ENCODE results near the gene GPR137B. TPM values are rescaled to one million over a fixed set of nuclear protein-coding genes. Genes with fewer than 3 reads are reported as not detected.
A peak's percentile ranks its signal among the peaks of the same experiment; 100 is the strongest.

GPR137B gene
- total RNA-seq, 1 donor from 2014 or later = 4.5 TPM

DNA sequence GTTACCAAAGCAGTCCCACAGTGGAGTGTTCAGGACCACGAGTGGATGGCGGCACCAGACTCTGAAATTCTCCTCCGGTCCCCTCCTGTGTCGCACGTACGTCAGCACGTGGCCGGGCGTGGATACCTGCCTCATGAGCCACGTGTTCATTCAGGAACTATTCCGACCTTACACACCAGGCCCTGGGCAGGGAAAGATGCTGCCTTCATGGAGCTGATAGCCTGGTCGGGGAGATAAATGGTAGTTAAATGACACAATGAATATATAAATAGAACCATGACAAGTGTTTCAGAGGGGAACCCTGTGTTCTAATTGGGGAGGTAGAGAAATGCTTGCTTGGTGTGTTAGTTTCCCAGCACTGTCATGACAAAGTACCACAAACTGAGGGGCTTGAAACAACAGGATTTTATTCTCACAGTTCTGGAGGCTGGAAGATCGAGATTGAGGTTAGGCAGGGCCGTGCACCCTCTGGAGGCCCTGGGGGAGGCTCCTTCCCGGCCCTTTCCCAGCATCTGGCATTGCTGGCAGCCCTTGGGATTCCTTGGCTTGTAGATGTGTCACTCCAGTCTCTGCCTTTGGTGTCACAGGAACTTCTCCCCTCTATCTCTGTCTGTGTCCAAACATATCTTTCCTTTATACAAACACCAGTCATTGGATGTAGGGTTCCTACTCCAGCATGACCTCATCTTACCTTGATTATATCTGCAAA lies 28.9 kb upstream of the GPR137B start:
- DNase-seq (ENCODE audit: low spot score) (no peak), ATAC-seq (no peak)

DNA sequence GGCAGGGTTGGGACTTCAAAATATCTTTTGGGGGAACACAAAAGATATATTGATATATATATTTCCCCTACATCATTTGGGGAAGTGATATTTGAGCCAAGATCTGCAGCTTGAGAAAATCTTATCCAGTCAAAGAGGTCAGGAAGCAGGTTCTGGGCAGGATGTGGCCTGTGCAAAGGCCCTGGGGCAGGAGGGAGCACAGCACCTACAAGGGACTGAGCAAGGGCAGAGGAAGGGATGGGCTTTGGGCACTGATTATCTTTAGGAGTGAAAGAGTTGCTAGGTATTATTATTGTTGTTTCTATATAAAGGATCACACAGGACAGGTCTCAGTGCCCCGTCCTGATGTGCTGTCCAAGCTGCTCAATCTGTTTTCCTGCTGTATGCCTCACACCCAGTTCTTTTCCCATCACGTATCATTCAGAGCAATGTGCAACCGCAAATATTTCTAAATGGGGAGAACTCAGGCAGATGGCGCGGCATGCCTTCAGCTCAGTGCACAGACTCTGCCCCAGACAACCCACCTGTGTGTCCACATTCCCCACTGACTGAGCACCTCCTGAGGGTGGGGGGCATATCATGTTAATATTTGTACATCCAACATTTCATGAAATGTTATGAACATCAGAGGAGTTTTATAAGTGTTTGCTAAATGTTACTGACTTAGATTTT lies 28.1 kb upstream of the GPR137B start:
- ATAC-seq = no peak

DNA sequence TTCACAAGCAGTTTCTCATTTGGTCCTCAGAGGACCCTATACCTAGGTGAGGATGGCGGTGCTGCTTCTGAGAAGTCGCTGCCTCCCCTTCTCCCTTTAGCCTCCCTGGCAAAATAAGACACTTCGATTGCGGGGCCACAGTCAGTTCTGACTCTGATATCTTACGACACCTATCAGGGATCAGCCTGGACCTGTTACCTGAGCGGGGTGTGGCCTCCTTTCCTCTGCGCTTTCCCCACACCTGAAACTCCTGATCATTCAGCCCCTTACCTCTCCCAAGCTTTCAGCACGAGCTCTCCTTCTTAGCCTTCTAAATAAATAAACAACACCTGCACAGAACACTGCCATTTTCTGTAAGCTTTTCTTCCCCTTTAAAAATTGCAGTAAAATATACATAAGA lies 24.6 kb upstream of the GPR137B start:
- ATAC-seq (no peak), DNase-seq (ENCODE audit: low spot score) (no peak)

More for the DNA sequence above, 28.1 kb upstream of the GPR137B start:
- no peak for DNase-seq (ENCODE audit: low spot score)

DNA sequence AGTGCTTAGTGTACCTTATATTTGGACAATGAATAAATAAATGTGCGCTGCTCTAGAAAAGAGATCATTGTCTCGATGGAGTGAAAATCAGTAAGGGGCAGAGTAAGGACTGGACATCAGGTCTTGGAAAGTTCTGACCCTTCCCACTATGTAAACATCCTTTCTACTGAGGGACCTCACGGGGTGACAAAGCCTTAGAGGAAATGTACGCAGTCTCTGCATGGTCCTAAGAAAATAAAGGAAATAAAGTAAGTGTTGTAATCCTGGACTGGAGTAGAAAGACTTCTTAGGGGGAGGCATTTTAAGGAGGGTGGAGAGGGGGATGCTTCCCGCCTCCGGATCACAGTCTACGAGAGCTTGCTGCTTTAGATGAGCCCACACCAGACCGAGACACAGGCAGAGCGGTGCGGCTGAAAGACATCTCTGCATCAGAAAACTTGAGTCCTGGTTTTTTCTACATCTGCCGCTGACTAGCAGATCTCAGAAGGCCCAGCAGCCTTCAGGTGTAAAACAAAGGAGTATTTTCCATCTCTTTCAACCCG lies 22.3 kb upstream of the GPR137B start:
- no peak for DNase-seq (ENCODE audit: low spot score)
- ATAC-seq = no peak

DNA sequence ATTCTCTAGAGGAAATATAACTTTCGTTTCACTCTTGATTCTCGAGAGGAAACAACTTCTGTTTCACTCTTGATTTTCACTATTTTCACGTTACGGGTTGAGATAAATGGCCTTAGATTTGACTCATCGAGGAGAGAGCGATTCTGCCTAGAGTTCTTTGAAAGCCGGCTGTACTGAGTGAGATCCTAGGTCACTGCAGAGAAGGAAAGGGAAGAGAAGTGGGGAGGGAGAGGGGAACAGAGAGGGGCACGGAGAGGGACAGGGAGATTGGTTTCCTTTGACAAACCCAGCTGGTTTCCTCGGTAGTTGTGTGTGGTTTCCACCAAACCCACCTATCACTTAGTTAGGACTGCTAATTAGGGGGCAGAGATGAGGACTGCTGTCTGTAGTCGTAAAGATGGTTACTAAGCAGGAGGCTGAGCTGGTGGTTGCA lies 21.6 kb upstream of the GPR137B start:
- no peak for ATAC-seq
- no peak for DNase-seq (ENCODE audit: low spot score)

DNA sequence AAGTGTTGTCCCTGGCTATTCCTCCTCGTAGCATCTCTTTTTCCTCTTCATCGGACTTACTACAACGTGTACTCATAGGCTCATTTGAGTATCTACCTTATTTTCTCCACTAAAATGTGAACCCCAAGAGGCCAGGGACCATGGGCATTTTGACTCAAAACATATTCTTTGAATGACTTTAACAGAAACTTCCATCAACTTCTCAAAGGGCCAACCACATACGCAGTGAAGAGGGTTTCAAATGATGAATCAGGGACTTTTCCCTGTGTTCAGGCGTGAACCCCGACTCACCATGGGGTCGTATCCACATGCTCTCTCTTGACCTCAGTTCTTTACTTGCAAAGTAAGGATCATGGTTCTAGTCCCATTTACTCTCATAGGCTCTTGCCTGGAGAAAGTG lies 20.2 kb upstream of the GPR137B start:
- DNase-seq (ENCODE audit: low spot score) (no peak), ATAC-seq (no peak)

DNA sequence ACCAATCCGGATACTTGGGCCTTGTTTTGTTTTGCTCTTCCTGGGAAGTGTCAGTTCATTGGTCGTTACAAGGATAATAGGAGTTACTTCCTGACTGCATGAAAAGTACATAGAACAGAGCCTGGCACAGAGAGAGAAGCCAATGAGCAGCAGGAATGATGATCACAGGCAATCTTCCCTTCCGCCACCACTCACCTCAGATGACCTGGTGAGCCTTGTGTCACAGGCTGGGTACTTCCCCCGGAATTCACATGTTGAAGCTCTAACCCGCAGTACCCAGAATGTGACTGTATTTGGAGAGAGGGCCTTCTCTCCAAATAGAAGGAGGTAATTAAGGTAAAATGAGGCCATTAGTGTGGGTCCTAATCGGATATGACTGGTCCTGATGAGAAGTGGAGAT lies 18.8 kb upstream of the GPR137B start:
- DNase-seq (ENCODE audit: low spot score) (no peak), ATAC-seq (no peak)

DNA sequence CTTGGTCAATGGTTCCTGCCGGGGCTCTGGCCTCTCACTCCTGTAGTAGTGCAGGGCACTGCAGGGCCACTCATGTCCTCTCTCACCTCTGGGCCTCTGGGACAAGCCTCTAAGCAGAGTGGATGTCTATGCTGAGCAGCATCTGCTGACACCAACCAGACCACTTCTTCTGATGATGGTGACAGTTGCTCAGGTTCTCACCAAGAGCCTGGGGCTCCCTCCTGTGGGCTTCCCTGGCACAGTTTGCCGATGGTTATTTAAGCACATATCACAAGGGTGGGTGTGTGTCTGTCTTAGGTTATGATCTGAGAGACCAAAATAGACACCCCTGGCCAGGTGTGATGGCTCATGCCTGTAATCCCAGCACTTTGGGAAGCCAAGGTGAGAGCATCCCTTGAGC lies 17.4 kb upstream of the GPR137B start:
- ATAC-seq = no peak
- DNase-seq (ENCODE audit: low spot score) = no peak

DNA sequence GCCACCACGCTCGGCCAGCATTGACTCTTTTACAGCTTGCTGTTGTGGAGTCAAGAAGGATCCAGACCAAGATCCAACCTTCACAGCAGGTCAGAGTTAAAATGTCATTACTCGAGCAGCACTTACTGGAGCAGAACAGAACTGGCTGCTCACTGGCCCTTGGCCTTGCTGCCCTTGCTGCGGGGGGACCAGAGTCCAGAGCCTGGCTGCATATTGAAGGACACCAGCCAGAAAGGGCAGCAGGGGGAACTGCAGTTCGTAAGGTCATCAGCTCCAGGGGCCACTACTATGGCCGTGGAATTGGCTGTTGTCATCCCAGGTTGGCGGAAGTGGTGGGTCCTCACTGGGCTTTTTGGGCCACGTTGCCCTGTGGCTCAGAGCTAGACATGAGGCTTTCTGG lies 15.3 kb upstream of the GPR137B start:
- no peak for ATAC-seq

DNA sequence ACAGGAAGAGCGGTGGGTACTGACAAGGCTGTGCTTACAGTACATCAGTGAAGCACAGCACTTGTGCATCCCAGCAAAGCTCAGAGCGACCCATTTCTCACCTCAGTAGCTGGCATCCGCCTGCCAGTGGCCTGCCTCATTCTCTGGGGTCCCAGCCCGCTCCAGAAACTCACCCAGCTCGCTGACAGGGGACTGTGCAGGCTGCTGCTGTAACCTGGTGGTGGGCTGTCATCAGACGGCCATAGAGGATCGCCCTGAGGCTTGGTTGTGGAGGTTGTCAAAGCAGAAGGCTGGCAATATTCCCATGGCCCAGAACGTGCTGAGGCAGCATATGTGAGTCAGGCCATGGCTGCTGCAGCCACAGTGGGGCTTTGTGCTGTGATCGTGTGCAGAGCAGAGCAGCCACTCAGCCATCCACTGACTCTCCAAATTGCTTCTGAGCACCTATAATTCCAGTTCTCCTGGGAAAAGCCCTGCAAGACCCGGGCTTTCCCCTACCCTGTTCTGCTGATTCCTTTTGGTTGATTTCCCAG lies 13.6 kb upstream of the GPR137B start:
- DNase-seq (ENCODE audit: low spot score) = no peak
- no peak for ATAC-seq

More for the DNA sequence above, 15.3 kb upstream of the GPR137B start:
- no peak for DNase-seq (ENCODE audit: low spot score)

DNA sequence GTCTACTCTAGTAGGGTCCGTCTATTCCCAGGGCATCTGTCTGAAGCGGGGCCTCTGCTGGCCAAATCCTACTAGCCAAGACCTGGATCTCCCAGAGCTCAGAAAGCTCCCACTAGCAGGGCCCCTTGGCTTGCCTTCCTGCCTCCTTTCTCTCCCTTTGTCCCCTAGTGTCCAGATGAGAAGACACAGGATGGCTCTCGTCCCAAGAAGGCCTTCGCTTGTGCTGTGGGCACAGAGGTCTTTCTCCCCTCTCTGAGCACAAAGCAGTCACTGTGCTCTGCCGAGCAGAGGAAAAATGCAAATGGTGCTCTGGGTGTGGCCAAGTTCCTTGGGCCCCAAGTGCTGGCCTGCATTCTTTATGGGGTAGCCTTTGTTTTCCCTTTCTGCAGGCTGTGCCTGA lies 13.0 kb upstream of the GPR137B start:
- DNase-seq (ENCODE audit: low spot score) (no peak), ATAC-seq (no peak)

DNA sequence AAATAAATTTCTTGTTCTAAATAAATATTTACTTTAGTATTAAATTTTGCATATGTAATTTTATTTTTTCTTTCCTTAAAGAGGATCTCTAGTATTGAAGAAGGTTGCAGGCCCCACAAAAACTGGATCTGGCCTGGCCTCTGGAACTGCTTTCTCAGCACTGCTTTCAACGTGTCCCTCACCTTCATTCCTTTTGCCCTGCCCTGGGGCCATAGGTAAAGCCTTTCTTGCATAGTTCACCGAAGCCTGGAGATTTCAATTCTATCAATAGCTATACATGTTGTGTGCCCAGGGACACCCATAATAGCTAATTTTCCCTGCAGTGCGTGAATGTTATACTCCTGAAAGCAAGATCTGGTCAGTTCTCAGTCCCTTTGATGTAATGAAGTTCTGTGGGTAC lies 12.0 kb upstream of the GPR137B start:
- DNase-seq (ENCODE audit: low spot score) = no peak

DNA sequence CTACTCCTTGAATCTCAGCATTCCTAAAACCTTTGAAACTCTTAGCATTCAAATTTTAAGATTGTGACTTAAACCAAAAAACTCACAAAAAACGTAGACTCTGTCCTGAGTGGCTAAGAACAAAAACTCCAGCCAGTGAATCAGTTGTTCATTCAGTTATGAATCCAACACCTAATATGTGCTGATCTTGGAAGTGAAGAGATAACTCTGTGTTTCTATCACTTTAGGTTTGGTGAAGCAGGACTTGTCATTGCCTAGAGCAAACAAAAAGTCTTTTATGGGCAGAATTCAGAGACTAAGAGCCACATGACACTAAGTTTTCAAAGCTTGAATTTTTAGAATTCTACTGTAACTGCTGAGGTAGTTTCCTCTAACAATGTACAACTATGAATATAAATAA lies 10.4 kb upstream of the GPR137B start:
- no peak for DNase-seq (ENCODE audit: low spot score)
- ATAC-seq = no peak

More for the DNA sequence above, 12.0 kb upstream of the GPR137B start:
- ATAC-seq = no peak

DNA sequence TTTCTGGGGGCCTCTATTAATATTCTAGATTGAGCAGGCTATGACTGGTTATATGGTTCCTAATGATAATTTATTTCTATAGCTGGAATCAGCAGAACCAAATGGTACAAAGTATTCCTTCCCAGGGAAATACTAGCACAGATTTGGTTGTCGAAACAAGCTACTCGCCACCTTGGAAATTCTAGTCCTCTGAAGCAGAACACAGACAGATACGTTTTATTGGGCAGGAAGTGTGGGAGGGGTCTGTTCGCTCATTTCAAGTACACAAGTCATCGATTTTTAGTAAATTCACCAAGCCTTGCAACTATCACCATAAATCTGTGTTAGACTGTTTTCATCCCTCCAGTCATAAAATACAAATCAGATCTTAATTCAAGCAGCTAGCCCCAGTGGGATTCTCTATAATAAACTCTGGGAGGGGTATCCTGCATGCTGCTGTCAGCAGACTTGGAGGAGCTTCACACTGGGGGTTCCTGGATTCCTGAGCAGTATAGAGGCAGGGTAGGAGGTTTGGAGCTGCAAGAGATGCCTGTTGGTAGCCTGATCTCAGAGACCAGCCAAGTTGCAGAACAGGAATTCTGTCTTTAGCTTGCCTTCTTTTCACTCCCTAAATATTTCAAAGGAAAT lies 9.8 kb upstream of the GPR137B start:
- ATAC-seq = no peak
- DNase-seq (ENCODE audit: low spot score) = no peak

DNA sequence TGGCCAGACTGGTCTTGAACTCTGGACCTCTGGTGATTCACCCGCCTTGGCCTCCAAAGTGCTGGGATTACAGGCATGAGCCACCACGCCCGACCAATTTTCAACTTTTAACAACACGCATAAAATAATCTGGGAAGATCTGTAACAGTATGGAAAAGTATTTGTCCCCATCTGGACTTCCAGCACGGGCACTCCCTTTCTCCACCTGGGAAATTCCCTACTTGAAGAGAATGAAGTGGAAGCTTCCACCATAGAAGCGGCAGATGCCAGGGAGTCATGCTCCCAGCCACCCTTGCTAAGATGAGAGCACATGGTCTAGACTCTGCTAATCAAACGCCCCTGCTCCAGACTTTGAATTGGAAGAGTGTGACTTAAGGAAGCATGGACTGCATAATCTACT lies 9.0 kb upstream of the GPR137B start:
- DNase-seq (ENCODE audit: low spot score) (no peak), ATAC-seq (no peak)

DNA sequence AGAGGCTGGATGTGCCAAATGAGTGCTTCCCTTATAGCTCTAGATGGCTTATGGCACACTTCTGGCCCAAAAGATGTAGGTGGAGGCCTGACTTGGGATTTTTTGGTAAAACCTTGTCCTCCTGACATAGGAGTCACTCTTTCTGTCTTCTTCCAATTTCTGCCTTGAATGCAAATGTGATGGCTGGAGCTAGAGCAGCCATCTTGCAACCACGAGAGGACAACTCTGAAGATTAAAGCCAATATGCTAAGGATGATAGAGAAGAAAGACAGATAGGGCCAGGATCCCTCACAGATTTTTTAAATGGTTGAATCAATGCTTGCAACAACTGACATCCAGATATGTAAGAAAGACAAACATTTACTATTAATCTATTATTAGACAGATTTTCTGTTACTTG lies 8.5 kb upstream of the GPR137B start:
- ATAC-seq (no peak), DNase-seq (ENCODE audit: low spot score) (no peak)

DNA sequence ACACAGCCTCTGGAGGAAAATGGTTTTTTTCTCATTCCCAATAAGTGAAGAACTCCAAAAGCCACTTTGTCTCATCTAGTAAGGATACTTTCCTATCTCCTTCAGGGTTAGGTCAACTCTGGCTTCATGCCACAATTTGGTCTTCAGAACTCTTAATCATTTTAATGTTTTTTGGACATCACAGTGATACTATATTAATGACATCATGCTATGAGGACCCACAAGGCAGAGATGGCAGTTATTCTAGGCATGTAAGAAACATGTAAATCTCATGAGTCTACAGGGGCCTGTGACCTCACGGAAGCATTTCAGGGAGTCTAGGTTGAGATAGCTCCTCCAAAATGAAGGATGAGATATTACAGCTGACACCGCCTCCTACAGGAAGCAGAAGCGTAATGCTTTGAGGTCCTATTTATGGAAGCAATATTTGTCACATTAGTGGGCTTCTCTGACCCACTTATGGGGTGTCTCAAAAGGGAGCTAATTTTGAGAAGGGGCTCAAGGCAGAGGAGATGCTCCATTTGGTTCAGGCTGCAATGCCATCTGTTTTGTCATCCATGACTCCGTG lies 5.0 kb upstream of the GPR137B start:
- DNase-seq (ENCODE audit: low spot score) (no peak), ATAC-seq (no peak)

DNA sequence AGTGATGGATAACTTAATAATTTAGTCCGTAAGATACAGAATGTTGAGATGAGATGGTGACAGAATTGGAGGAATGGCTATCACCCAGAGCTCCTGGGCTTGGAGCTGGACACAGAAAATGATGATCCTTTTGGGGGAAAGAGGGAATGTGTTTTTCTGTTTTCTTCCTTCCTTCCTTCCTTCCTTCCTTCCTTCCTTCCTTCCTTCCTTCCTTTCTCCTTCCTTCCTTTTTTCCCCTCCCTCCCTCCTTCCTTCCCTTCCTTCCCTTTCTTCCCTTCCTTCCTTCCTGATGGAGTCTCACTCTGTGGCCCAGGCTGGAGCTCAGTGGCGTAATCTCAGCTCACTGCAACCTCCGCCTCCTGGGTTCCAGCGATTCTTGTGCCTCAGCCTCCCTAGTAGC lies 2.8 kb upstream of the GPR137B start:
- no peak for ATAC-seq
- DNase-seq (ENCODE audit: low spot score) = no peak

DNA sequence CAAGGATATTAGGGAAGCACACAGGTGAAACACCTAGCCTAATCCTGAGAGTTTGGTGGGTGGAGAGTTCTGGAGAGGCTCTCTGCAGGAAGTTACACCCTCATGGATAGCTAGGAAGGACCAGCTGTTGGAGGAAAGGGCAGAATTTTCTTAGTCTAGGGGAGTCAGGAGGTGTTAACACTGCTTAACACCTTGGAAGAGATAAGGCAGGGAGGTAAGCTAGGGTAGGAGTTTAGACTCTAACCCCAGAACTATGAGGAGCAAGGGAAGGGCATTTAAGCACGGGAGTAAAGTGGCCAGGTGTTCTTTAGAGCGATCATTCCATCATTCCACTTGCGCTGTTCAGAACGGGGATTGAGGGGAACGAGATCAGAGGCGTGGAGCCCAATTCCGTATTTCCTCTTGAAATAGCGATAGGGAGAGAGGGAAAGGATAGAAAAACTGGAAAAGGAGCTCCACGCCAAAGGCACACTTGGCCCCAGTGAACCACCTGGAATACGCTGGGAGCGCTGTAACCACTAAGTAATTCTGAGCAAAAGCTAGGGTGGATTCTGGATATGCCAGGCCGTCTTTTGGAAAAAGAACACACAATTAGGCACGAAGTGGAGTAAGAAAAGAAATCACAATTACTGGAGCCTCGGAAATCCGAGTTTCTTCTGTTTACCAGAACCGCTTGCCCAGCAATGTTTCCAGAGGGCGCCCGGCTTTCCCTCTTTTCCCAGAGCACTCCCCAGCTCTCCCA lies 1.5 kb upstream of the GPR137B start:
- DNase-seq (ENCODE audit: low spot score) = no peak
- peak; percentile 33 for ATAC-seq

DNA sequence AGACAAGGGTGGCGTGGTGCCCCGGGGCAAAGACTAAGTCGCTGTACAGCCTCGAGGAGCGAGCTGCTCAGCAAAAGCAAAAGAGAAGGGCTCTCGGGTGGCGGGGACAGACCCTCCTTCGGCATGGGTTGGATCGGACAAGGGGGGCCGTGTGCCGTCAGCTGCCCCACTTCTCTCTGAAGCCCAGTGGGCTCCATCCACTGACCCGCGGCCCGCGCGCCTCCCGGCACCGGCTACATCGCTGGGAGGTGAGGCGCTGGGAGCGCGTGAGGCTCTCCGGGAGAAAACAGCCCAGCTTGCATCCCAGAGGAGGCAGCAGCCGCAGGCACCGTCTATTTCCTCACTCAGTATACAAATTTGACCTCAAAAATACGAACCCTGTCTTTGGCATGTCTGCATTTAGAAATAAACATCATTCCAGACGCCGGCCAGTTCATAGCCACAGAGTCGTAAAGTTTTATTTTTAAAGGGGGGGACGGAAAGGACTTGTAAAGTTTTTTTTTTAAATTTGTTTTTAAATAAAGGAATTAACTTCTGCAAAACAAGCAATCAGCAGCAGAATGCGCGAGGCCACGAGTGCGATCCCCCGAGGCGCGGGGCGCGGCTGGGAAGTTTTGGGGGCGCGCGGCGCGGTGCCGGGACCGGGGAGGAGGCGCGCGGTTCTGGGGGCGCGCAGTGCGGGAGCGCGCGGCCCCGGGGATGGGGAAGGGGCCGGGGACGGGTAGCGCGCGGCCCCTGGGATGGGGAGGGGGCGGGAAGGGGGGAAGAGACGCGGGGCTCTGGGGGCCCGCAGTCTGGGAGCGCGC lies 689 bp upstream of the GPR137B start:
- ATAC-seq (peak; percentile 61), DNase-seq (ENCODE audit: low spot score) (no peak)

All from left lobe of liver (tissue), 2 donors.